GM12891 (cell line): ENCODE measurements around the gene ADGRL3.

Source experiments
- POLR2A ChIP-seq: IDR thresholded peaks from 2 replicates; pipeline ENCODE4 v1.6.1; 2011; ENCODE audit warnings: low read depth, low read length, control low read depth
- POU2F2 ChIP-seq: IDR thresholded peaks from 2 replicates; pipeline ENCODE4 v1.6.1; 2011; ENCODE audit warnings: low read depth, mild to moderate bottlenecking, control low read depth, low read length, moderate library complexity

DNA sequence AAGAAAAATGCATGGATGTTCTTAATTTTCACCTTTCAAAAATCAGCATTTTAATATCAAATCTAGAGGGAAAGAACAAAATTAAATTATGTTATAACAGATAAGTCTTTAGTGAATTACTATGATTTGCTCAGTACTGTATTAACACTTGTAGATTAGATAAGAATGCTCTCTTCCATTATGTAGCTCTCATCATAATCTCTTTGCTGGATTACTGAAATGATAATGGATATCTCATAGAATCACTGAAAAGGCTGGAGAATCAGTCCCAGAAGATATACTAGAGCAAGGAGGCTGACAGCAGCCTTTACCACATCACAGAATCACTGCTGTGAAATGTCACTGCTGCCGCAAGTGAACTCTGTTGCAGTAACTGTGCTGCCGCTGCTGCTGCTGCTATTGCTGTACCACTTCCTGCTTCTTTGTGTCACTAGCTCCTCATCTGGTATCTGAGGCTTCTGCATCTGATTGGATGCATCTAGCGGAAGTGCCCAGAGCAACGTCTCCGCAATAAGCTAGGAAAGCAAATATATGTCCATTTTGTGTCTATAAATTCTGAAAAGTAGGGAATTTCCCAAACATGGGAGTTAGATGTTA, 738.2 kb downstream of the ADGRL3 start:
- no peak for TF ChIP-seq POU2F2
- no peak for TF ChIP-seq POLR2A
